HL-60 (cell line): ENCODE data around the gene MIDN.

Experiments used
- DNase-seq, 2 experiments: peaks; one replicate each; pipeline ENCODE4 v3.0.0-alpha.2; 2010 to 2020; ENCODE audit warnings: low read depth in 1 of 2, low spot score in 1 of 2
- H3K27ac ChIP-seq: fragments of 250-450 bp; sonication (Bioruptor Pico); replicated peaks from 2 replicates; pipeline ENCODE4 v1.5.1; 2020; ENCODE audit warnings: mild to moderate bottlenecking, moderate library complexity
- H3K27me3 ChIP-seq: fragments of 250-450 bp; sonication (Bioruptor Pico); 2 replicates; pipeline ENCODE4 v1.5.1; 2021; ENCODE audit warnings: mild to moderate bottlenecking, moderate library complexity; ENCODE audit not compliant: insufficient read depth, poor library complexity, severe bottlenecking
- H3K4me3 ChIP-seq: replicated peaks from 2 replicates; pipeline ENCODE4 v1.5.1; 2011; ENCODE audit warnings: mild to moderate bottlenecking, control low read depth, low read length; ENCODE audit not compliant: insufficient read depth
- CTCF ChIP-seq: IDR thresholded peaks from one replicate; pipeline ENCODE4 v1.5.1; 2011; ENCODE audit warnings: low read length, control low read depth, inconsistent platforms; ENCODE audit not compliant: insufficient read depth
- GABPA ChIP-seq: IDR thresholded peaks from 2 replicates; pipeline ENCODE4 v1.6.1; 2012; ENCODE audit warnings: low read depth
- POLR2AphosphoS5 ChIP-seq: IDR thresholded peaks from 2 replicates; pipeline ENCODE4 v1.6.1; 2012; ENCODE audit warnings: low read depth
- REST ChIP-seq: IDR thresholded peaks from 2 replicates; pipeline ENCODE4 v1.6.1; 2012; ENCODE audit warnings: low read depth; ENCODE audit not compliant: insufficient replicate concordance
- SPI1 ChIP-seq: IDR thresholded peaks from 2 replicates; pipeline ENCODE4 v1.6.1; 2012; ENCODE audit warnings: low read depth, mild to moderate bottlenecking, borderline replicate concordance

The MIDN gene

GRCh38 chr19:1261538-1261797 is 13.1 kb downstream of the MIDN start:
- Histone ChIP-seq H3K27ac (peak overlapping the region; percentile 86), H3K4me3 (peak overlapping the region; percentile 64), H3K27me3 (no peaks in the 10 kb centered on the region)
- no peak for DNase-seq
- TF ChIP-seq POLR2AphosphoS5, result no peak
- TF ChIP-seq REST, result no peak
- no peak for TF ChIP-seq SPI1
- no peak for TF ChIP-seq CTCF

GRCh38 chr19:1261798-1262622 is 13.6 kb downstream of the MIDN start:
- Histone ChIP-seq H3K27ac (peak overlapping the region; percentile 86), H3K27me3 (no peaks in the 10 kb centered on the region), H3K4me3 (peak overlapping the region; percentile 64)
- TF ChIP-seq CTCF (no peak), SPI1 (no peak), REST (no peak), POLR2AphosphoS5 (no peak)
- peak; percentile 43 to 53 for DNase-seq

GRCh38 chr19:1262623-1263123 is 14.3 kb downstream of the MIDN start:
- DNase-seq, result no peak

More at GRCh38 chr19:1262623-1263123, 14.3 kb downstream of the MIDN start:
- TF ChIP-seq POLR2AphosphoS5, result no peak
- no peak for TF ChIP-seq REST
- no peak for TF ChIP-seq SPI1
- no peak for TF ChIP-seq GABPA
- no peak for TF ChIP-seq CTCF
- Histone ChIP-seq H3K27me3 (no peaks in the 10 kb centered on the region), H3K27ac (no peak overlapping the region), H3K4me3 (no peak overlapping the region)
